Thymus (tissue), 11 donors: ENCODE data around the gene PRTN3. TPM values are rescaled to one million over a fixed set of nuclear protein-coding genes. Genes with fewer than 3 reads are reported as not detected.

ENCODE experiments used
- DNase-seq, 9 donors: peaks; one replicate each; pipeline ENCODE4 v3.0.0-alpha.2; 2013; ENCODE audit warnings: low spot score in 9 of 9, low read depth in 6 of 9, missing footprints in 1 of 9
- H3K27ac ChIP-seq, 2 donors: one replicate each; pipeline ENCODE4 v1.5.1; 2013; ENCODE audit warnings: control low read depth in 1 of 2, low read depth in 1 of 2, low read length in 1 of 2, mild to moderate bottlenecking in 1 of 2, moderate library complexity in 1 of 2
- H3K27me3 ChIP-seq, 2 donors: one replicate each; pipeline ENCODE4 v1.5.1; 2013; ENCODE audit warnings: low read length in 1 of 2; ENCODE audit not compliant: control insufficient read depth in 2 of 2, insufficient read depth in 1 of 2
- H3K36me3 ChIP-seq, 2 donors: one replicate each; pipeline ENCODE4 v1.5.1; 2013; ENCODE audit warnings: low read length in 1 of 2, mild to moderate bottlenecking in 1 of 2, moderate library complexity in 1 of 2; ENCODE audit not compliant: control insufficient read depth in 2 of 2, insufficient read depth in 2 of 2
- H3K4me1 ChIP-seq, 2 donors: one replicate each; pipeline ENCODE4 v1.5.1; 2013; ENCODE audit warnings: low read length in 2 of 2; ENCODE audit not compliant: control insufficient read depth in 2 of 2, insufficient read depth in 2 of 2
- H3K4me3 ChIP-seq, 2 donors: one replicate each; pipeline ENCODE4 v1.5.1; 2013; ENCODE audit warnings: low read length in 2 of 2, control low read depth in 1 of 2, mild to moderate bottlenecking in 1 of 2
- H3K9me3 ChIP-seq, 2 donors: one replicate each; pipeline ENCODE4 v1.5.1; 2013; ENCODE audit warnings: low read length in 1 of 2, mild to moderate bottlenecking in 1 of 2; ENCODE audit not compliant: control insufficient read depth in 2 of 2, insufficient read depth in 1 of 2
- WGBS: extraction: QIAGEN DNeasy Blood & Tissue Kit; methylation state at CpG from one replicate; pipeline ENCODE4 v1.1.7; 2013; 5-methylcytosine and 5-hydroxymethylcytosine counted together
- polyA plus RNA-seq: library from polyadenylated mRNA; stranded (reverse); fragments of 200-250 nt; gene quantifications from one replicate; pipeline ENCODE4 v1.2.3, GENCODE V29; 2013
- total RNA-seq: library from RNA; stranded (reverse); fragments of 120-200 nt; gene quantifications from one replicate; pipeline ENCODE4 v1.2.4, GENCODE V29; 2013
- donor health status: healthy.

The PRTN3 gene
- total and polyA plus RNA-seq, 2 donors, result 15.4 to 25.2 TPM

DNA sequence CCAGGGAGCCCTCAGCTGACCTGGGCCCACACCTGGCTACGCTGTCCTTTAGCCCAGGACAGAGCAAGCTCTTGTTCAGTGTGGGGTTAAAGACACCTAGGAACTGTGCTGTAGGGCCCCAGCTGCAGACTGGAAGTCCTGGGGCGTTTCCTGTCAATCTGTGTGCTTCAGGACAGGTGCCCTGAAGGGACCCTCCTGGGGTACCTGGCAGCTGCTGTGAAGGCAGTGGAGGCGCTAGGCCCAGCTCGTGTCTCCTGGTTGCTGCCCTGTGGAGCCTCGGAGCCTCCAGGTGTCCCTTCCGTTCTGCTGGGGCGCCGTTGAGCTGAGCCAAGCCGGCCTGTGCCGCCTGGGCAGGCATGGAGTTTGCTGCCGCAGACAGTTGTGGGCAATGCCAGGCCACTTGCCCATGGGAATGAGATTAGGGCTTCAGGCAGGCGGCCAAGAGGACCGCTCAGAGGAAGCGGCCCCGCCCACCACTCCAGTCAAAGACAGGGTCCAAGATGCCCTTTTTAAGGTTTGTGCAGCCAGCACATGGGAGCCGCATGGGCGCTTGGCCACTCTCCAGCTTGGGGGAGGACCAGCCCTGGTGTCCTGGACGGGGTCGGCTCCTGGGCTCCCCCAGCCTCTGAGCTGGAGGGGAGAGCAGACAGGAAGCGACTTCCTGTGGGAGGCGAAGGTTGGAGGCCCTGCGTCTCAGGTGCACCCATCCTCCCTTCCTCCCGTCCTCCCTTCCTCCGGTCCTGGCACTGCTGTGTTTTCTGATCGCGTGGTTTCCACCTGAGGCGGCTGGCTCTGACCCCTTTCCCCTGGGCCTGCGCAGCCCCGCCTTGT is 39.6 kb upstream of the PRTN3 start:
- WGBS, result 83% methylated on average over 29 of the region's 29 CpGs
- no peaks in the 10 kb centered on the region for H3K27me3 ChIP-seq
- H3K36me3 ChIP-seq, result peaks cover 65 to 72% of the 10 kb centered on the region in 2 donors
- no peak overlapping the region for H3K4me3 ChIP-seq
- no peak for DNase-seq
- H3K27ac ChIP-seq, result peak overlapping the region in 1 of 2 donors; percentile 12
- peaks cover 14 to 38% of the 10 kb centered on the region in 2 donors for H3K4me1 ChIP-seq
- peaks cover 0 to 6% of the 10 kb centered on the region in 2 donors for H3K9me3 ChIP-seq

- H3K9me3 ChIP-seq, result peaks cover 0 to 6% of the 10 kb centered on the region in 2 donors
- no peaks in the 10 kb centered on the region for H3K27me3 ChIP-seq
- H3K4me1 ChIP-seq, result peaks cover 14 to 35% of the 10 kb centered on the region in 2 donors
- WGBS, result 89% methylated on average over 23 of the region's 23 CpGs
- no peak overlapping the region for H3K4me3 ChIP-seq
- no peak for DNase-seq
- H3K27ac ChIP-seq, result no peak overlapping the region
- H3K36me3 ChIP-seq, result peaks cover 73 to 78% of the 10 kb centered on the region in 2 donors
These were observed 38.8 kb upstream of the PRTN3 start for GRCh38 chr19:801861-802497.

DNA sequence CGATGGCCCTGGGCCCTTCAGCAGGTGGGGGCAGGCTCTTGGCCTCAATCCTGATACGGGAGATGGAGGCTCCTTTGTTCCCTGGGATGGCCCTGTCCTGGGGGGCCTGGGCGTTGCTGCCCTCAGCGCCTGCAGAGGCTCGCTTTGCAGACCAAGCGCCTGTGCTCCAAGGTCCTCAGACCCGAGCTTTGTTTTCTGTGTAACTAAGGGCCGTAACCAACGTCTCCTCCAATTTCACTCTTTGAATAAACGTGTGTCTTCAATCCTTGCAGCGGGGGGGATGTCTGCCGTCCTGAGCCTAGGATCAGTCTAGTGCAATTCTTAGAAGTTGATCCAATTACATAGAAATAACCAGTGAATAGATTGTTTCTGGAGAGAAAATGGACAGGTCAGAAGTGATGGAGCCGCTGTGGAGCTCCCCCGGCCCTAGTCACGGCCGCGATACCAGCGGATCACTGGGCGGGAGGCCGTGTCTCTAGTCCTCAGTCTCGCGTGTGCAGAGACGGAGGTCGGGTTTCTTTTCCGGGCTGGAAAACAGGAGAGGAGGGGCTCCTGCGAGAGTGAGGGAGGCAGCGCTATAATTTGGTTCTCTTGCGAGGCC is 38.2 kb upstream of the PRTN3 start:
- Histone ChIP-seq H3K4me1 (peaks cover 14 to 35% of the 10 kb centered on the region in 2 donors), H3K27me3 (no peaks in the 10 kb centered on the region), H3K27ac (no peak overlapping the region), H3K4me3 (no peak overlapping the region), H3K36me3 (peaks cover 79 to 85% of the 10 kb centered on the region in 2 donors), H3K9me3 (peaks cover 0 to 6% of the 10 kb centered on the region in 2 donors)
- DNase-seq, result no peak
- 92% methylated on average over 28 of the region's 28 CpGs for WGBS

DNA sequence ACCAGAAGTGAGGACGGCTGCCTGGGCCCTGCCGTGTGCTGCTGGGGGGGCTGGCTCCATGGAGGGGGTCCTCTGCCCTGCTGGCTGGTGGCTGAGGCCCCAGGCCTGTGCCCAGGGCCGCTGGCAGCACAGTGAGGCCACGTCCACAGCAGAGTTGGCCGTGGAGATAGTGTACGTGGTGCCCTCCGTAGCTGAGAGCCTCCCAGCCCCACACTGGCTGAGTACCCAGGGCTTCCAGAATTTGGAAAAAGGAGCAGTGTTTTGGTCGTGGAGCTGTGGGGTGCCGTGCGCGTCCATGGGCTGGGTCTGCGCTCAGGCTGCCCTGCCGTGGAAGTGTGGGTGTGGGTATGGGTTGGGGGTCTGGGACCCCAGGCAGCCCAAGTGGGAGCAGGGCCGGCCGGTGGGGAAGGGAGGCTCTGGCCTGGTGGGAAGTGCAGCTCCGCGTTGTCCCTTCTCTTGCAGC is 37.7 kb upstream of the PRTN3 start:
- H3K36me3 ChIP-seq, result peaks cover 84 to 90% of the 10 kb centered on the region in 2 donors
- no peak overlapping the region for H3K4me3 ChIP-seq
- peaks cover 0 to 6% of the 10 kb centered on the region in 2 donors for H3K9me3 ChIP-seq
- WGBS, result 97% methylated on average over 17 of the region's 17 CpGs
- peaks cover 14 to 35% of the 10 kb centered on the region in 2 donors for H3K4me1 ChIP-seq
- no peak for DNase-seq
- H3K27me3 ChIP-seq, result no peaks in the 10 kb centered on the region
- H3K27ac ChIP-seq, result no peak overlapping the region

- peaks cover 0 to 3% of the 10 kb centered on the region in 2 donors for H3K9me3 ChIP-seq
- H3K36me3 ChIP-seq, result peaks cover 92 to 93% of the 10 kb centered on the region in 2 donors
- 97% methylated on average over 31 of the region's 31 CpGs for WGBS
- no peak overlapping the region for H3K27ac ChIP-seq
- no peak for DNase-seq
- no peak overlapping the region for H3K4me3 ChIP-seq
- H3K4me1 ChIP-seq, result peaks cover 13 to 35% of the 10 kb centered on the region in 2 donors
- no peaks in the 10 kb centered on the region for H3K27me3 ChIP-seq
These were observed 36.9 kb upstream of the PRTN3 start for GRCh38 chr19:803686-804418.

- H3K4me3 ChIP-seq, result no peak overlapping the region
- no peaks in the 10 kb centered on the region for H3K9me3 ChIP-seq
- peaks cover 6 to 28% of the 10 kb centered on the region in 2 donors for H3K4me1 ChIP-seq
- WGBS, result 96% methylated on average over 53 of the region's 53 CpGs
- H3K27me3 ChIP-seq, result no peaks in the 10 kb centered on the region
- H3K36me3 ChIP-seq, result peaks cover 92% of the 10 kb centered on the region in 2 donors
- DNase-seq, result no peak
- H3K27ac ChIP-seq, result no peak overlapping the region
These were observed 36.2 kb upstream of the PRTN3 start for GRCh38 chr19:804419-805165.

DNA sequence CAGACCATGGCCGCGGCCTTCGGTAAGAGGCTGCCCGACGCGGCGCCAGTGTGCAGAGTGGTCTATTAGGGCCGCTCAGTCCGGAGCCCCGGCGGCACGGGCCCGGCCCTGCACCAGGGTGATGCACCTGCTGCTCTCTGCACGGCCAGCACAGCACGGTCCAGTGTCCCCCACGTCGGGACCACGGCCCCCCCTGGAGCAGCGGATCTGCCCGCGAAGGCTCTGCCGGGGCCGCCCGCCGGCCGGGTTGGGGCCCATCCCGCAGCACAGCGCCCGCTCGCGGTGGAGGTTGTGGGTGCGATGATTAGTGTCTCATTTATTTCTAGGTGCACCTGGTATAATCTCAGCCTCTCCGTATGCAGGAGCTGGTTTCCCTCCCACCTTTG is 35.6 kb upstream of the PRTN3 start:
- no peak for DNase-seq

More for the DNA sequence above, 35.6 kb upstream of the PRTN3 start:
- no peaks in the 10 kb centered on the region for H3K9me3 ChIP-seq
- H3K36me3 ChIP-seq, result peaks cover 94 to 95% of the 10 kb centered on the region in 2 donors
- peaks cover 3 to 22% of the 10 kb centered on the region in 2 donors for H3K4me1 ChIP-seq
- H3K27me3 ChIP-seq, result no peaks in the 10 kb centered on the region
- no peak overlapping the region for H3K27ac ChIP-seq
- H3K4me3 ChIP-seq, result no peak overlapping the region
- WGBS, result 95% methylated on average over 33 of the region's 33 CpGs
